ENCODE results near the gene FADS6. TPM values are rescaled to one million over a fixed set of nuclear protein-coding genes. Genes with fewer than 3 reads are reported as not detected.

The FADS6 gene
- total and polyA plus RNA-seq, 2 experiments from 2014 or later, result 0.42 to 0.73 TPM

DNA sequence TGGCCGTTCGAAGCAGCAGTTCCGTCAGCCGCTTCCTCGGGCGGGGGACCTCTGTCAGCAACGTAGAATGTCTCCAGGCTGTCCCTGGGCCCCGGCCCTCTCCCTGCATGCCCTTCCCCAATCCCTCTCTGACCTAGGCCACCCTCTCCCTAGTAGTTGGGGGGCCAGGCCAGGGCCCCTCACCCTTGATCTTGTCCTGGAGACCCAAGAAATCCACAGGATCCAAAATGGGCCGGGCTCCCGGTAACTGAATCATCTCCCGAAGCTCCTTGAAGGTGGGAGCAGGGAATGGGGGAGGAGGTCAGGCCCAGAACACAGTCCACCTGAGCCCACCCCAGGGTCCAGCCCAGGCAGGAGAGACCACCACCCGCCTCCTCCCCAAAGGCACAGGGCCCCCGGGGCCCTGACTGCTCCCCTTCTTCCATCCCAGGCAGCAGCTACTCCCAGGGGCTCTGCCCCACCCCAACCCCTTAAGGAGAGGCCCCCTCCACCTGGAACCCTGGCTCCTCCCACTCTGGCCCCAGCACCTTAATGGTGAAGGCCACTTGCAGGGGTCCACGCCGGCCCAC is 29.1 kb downstream of the FADS6 start (continued):
- TF ChIP-seq ZNF462 (CRISPR knock-in tag; IDR thresholded peaks at IDR 0.05) (no peak), ZNF331 (CRISPR knock-in tag; IDR thresholded peaks at IDR 0.05; ENCODE audit: low read depth) (no peak)

- no peaks in the 10 kb centered on the region; the same call in 1 of the 2 replicates for H4K20me1 ChIP-seq (replicated peaks; ENCODE audit: insufficient read depth)
- no peak overlapping the region for H3K27ac Mint-ChIP-seq
- ATAC-seq, result no peak
- no peak for TF ChIP-seq STAT1 (IDR thresholded peaks at IDR 0.05; ENCODE audit: unreplicated experiment)
- TF ChIP-seq, protein P1, sequence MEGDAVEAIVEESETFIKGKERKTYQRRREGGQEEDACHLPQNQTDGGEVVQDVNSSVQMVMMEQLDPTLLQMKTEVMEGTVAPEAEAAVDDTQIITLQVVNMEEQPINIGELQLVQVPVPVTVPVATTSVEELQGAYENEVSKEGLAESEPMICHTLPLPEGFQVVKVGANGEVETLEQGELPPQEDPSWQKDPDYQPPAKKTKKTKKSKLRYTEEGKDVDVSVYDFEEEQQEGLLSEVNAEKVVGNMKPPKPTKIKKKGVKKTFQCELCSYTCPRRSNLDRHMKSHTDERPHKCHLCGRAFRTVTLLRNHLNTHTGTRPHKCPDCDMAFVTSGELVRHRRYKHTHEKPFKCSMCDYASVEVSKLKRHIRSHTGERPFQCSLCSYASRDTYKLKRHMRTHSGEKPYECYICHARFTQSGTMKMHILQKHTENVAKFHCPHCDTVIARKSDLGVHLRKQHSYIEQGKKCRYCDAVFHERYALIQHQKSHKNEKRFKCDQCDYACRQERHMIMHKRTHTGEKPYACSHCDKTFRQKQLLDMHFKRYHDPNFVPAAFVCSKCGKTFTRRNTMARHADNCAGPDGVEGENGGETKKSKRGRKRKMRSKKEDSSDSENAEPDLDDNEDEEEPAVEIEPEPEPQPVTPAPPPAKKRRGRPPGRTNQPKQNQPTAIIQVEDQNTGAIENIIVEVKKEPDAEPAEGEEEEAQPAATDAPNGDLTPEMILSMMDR (conservative IDR thresholded peaks at IDR 0.05; ENCODE audit: low read depth in 2 of 2), result no peak
- no peak for TF ChIP-seq NANOG (IDR thresholded peaks at IDR 0.05; ENCODE audit: borderline replicate concordance)
- no peak for TF ChIP-seq ZNF331 (CRISPR knock-in tag; IDR thresholded peaks at IDR 0.05; ENCODE audit: low read depth)
- no peak for TF ChIP-seq EZH2 (IDR thresholded peaks at IDR 0.05; ENCODE audit: low read depth, unreplicated experiment)
- no peak for TF ChIP-seq JUNB (IDR thresholded peaks at IDR 0.05; ENCODE audit: unreplicated experiment)
- no peak for TF ChIP-seq POLR2AphosphoS5 (IDR thresholded peaks at IDR 0.05; ENCODE audit: low read depth)
These were observed 29.8 kb downstream of the FADS6 start for GRCh38 chr17:74863420-74864296.

More at GRCh38 chr17:74863420-74864296, 29.8 kb downstream of the FADS6 start:
- Mint-ChIP-seq H3K4me3 (no peak overlapping the region), H3K36me3 (ENCODE audit: low read depth) (peaks cover 11% of the 10 kb centered on the region; the same call in 2 of the 3 replicates), H3K4me1 (peaks cover 12% of the 10 kb centered on the region), H3K9me3 (no peaks in the 10 kb centered on the region), H3K27me3 (ENCODE audit: insufficient read depth, low read depth, poor library complexity) (peaks cover 38% of the 10 kb centered on the region)
- Histone ChIP-seq H3K36me3 (ENCODE audit: insufficient read depth) (no peaks in the 10 kb centered on the region), H3K4me3 (no peak overlapping the region), H3K4me1 (ENCODE audit: insufficient read depth) (peaks cover 4% of the 10 kb centered on the region; the same call in 1 of the 2 replicates), H3K4me2 (no peak overlapping the region), H3K27me3 (ENCODE audit: insufficient read depth) (peaks cover 37% of the 10 kb centered on the region), H2AFZ (no peak overlapping the region), H3K9me2 (ENCODE audit: insufficient read depth) (no peaks in the 10 kb centered on the region), H3K79me2 (replicated peaks; ENCODE audit: insufficient read depth) (no peaks in the 10 kb centered on the region), H3K27ac (ENCODE audit: low read depth) (no peak overlapping the region), H3F3A (replicated peaks; ENCODE audit: low read depth) (peaks cover 8% of the 10 kb centered on the region; the same call in 1 of the 2 replicates)
- DNase-seq (ENCODE audit: low spot score), result no peak

All from GM23338 (cell line).